Keratinocyte (primary cell): ENCODE data around the gene CLEC16A.
"Not testable (repeated sequence)": the region's sequence is repeated elsewhere in the genome, so short reads cannot be mapped to it uniquely, and the experiment has no call there.

Experiments used
- EZH2 ChIP-seq: IDR thresholded peaks from one replicate; pipeline ENCODE4 v1.6.1; 2012; ENCODE audit warnings: inconsistent platforms, mild to moderate bottlenecking, low read length, moderate library complexity
- TF ChIP-seq, protein P1 (sequence below), 3 experiments: IDR thresholded peaks in 1 of 3; conservative IDR thresholded peaks in 1 of 3; optimal IDR thresholded peaks in 1 of 3; 2 replicates in 2 of 3; 3 replicates in 1 of 3; pipeline versions ENCODE3 to v1.5.1; 2011; ENCODE audit warnings: low read length in 3 of 3, mild to moderate bottlenecking in 3 of 3, moderate library complexity in 2 of 3, control low read depth in 1 of 3, inconsistent platforms in 1 of 3; ENCODE audit not compliant: insufficient read depth in 2 of 3; ENCODE audit errors: extremely low read depth in 1 of 3

DNA sequence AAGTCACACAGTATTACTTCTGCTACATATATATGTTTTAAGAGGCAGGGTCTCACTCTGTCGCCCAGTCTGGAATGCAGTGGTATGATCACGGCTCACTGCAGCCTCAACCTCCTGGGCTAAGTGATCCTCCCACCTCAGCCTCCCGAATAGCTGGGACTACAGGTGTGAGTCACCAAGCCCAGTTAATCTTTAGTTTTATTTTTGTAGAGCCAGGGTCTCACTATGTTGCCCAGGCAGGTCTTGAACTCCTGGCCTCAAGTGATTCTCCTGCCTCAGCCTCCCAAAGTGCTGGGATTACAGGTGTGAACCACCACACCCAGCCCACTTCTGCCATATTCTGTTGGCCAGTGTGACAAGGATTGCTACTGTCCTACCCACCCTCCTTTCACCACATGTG lies 19.1 kb upstream of the CLEC16A start:
- TF ChIP-seq, protein P1, sequence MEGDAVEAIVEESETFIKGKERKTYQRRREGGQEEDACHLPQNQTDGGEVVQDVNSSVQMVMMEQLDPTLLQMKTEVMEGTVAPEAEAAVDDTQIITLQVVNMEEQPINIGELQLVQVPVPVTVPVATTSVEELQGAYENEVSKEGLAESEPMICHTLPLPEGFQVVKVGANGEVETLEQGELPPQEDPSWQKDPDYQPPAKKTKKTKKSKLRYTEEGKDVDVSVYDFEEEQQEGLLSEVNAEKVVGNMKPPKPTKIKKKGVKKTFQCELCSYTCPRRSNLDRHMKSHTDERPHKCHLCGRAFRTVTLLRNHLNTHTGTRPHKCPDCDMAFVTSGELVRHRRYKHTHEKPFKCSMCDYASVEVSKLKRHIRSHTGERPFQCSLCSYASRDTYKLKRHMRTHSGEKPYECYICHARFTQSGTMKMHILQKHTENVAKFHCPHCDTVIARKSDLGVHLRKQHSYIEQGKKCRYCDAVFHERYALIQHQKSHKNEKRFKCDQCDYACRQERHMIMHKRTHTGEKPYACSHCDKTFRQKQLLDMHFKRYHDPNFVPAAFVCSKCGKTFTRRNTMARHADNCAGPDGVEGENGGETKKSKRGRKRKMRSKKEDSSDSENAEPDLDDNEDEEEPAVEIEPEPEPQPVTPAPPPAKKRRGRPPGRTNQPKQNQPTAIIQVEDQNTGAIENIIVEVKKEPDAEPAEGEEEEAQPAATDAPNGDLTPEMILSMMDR (optimal IDR thresholded peaks at IDR 0.05 in 1 of 3, IDR thresholded peaks at IDR 0.05 in 1 of 3, conservative IDR thresholded peaks at IDR 0.05 in 1 of 3; ENCODE audit: extremely low read depth in 1 of 3, insufficient read depth in 2 of 3, low read length in 3 of 3) = not testable (repeated sequence)
- TF ChIP-seq EZH2 = not testable (repeated sequence)
